Stimulated activated CD4-positive, alpha-beta T cell treated with anti-CD3 and anti-CD28 coated beads, Interleukin-4, amount 100 ng/mL, for 48 hours (primary cell): ENCODE measurements around the gene C16orf86.
"Not testable (repeated sequence)": the region's sequence is repeated elsewhere in the genome, so short reads cannot be mapped to it uniquely, and the experiment has no call there.

Experiments used
- DNase-seq, 2 donors: peaks; one replicate each; pipeline ENCODE4 v3.0.0-alpha.2; 2020; ENCODE audit warnings: low read depth in 2 of 2

C16orf86 gene

DNA sequence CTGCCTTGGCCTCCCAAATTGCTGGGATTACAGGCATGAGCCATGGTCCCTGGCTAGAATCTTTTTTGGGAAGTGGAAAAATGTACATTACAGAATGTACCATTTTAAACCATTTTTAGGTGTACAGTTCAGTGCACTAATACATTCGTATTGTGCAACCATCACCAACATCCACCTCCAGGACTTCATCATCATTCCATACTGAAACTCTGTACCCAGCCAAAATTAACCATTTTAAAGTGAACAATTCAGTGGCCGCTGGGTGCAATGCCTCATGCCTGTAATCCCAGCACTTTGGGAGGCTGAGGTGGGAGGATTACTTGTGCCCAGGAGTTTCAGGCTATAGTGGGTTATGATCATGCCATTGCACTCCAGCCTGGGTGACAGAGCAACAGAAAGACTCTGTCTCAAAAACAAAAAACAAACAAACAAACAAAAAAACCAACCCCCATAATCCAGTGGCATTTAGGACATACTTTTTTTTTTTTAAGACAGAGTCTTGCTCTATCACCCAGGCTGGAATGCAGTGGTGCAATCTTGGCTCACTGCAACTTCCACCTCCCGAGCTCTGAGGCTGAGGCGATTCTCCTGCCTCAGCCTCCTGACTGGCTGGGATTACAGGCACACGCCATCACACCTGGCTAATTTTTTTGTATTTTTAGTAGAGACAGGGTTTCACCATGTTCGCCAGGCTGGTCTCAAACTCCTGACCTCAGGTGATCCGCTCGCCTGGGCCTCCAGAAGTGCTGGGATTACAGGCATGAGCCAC lies 27.1 kb downstream of the C16orf86 start:
- not testable (repeated sequence) for DNase-seq

- no peak for DNase-seq
These were observed 28.0 kb downstream of the C16orf86 start for GRCh38 chr16:67694611-67695010.

DNA sequence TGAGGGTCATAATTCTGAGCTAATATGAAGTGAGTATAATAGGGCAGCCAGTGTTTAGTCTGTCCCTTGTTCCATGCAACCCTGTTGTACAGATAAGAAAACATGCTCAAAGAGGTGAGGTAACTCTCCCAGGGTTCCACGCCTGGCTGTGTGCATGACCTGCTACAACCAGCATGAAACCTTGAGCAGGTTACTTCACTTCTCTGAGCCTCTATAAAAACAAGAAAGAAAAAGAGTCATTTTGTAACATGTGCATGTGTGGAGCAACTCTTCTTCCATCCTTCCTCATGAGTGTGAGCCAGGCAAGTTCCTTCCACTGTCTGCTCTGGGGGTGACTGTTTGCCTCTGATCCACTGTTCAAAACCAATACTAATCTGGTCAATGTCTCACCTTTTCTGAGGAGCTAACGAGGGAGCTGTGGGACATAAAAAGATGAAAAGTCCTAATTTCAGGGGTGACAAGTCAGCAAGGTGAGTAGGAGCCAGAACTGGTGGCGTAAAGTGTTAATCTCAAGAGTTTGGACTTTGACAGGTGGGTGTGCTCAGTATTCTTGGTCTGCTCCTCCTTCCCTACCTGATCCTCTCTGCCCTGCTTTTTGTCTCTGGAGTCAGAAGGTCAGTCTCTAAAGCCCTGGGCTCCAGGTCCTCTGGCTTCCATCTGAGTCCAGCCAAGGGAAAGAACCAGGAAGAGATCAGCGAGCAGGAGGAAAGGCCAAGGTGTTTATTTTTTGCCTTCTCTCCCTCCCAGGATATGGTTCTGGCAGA lies 31.0 kb downstream of the C16orf86 start:
- no peak for DNase-seq

DNA sequence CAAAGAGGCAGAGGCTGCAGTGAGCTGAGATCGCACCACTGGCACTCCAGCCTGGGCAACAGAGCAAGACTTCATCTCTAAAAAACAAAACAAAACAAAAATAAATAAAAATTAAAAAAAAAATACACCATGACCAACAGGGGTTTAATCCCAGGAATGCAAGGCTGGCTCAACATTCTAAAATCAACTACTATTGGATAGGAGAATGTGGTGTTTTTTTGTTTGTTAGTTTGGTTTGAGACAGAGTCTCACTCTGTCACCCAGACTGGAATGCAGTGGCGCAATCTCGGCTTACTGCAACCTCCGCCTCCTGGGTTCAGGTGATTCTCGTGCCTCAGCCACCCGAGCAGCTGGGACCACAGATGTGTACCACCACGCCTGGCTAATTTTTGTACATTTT lies 32.7 kb downstream of the C16orf86 start:
- no peak for DNase-seq

DNA sequence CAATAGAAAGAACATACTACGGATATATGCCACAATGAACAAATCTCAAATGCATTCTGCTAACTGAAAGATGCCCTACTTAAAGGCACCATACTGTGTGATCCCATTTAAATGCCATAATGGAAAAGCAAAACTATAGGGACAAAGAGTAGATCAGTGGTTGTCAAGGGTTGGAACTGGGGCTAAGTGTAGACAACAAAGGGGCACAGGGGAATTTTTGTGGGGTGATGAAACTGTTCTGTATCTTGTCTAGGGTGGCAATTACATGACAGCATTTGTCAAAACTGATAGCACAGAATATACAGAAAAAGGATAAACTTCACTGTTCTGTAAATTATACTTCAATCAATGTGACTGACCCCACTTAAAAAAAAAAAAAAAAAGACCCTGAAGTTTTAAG lies 34.8 kb downstream of the C16orf86 start:
- no peak for DNase-seq

GRCh38 chr16:67702130-67702529 lies 35.5 kb downstream of the C16orf86 start:
- DNase-seq, result no peak

GRCh38 chr16:67703626-67704025 lies 37.0 kb downstream of the C16orf86 start:
- no peak for DNase-seq

GRCh38 chr16:67704110-67704509 lies 37.5 kb downstream of the C16orf86 start:
- no peak for DNase-seq

GRCh38 chr16:67707210-67707609 lies 40.6 kb downstream of the C16orf86 start:
- no peak for DNase-seq

GRCh38 chr16:67707790-67708189 lies 41.2 kb downstream of the C16orf86 start:
- DNase-seq, result no peak

DNA sequence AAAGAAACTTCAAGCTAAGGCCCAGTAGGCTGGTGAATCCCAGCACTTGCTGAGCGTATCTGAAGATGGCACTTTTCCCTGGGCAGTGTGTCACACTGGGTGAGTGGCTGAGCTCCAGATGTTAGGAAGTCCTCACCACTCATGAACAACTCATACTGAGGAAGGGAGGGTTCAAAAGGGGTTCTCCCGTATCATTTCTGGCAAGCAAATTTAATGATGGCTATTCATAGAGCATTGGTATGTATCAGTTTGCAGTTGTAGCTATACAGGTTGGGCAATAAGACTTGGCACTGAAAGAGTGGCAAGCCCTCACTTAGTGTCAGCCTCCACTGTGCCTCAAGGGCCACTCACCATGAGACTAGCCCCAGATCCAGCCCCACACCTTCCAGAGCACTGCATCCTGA lies 41.8 kb downstream of the C16orf86 start:
- no peak for DNase-seq

DNA sequence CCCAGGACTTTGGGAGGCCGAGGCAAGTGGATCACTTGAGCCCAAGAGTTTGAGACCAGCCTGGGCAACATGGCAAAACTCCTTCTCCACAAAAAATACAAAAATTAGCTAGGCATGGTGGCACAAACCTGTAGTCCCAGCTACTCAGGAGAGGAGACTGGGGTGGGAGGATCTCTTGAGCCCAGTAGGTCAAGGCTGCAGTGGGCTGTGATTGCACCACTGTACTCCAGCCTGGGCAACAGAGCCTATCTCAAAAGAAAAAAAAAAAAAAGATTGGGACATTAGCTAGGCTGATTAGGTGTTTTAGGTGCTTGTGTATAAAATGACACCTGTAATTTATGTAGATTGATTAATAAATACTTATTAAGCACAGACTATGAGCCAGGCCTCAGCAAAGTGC lies 42.4 kb downstream of the C16orf86 start:
- no peak for DNase-seq

DNA sequence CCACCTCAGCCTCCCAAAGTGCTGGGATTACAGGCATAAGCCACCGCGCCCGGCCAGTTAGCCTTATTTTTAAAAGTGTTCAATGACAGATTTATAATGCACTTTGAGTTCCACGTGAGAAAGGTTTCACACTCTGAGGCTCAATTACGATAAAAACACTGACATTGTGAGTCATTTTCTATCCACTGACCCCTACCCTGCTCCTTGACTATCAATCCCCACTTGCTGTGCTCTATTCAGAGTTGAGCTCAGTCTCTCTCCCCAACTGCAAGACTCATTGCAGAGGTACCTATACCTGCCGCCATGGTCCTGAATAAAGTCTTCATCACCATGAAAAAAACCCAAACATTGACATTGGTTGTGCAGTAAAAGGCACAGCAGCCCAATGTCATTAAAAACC lies 44.0 kb downstream of the C16orf86 start:
- DNase-seq, result no peak

- no peak for DNase-seq
These were observed 47.1 kb downstream of the C16orf86 start for GRCh38 chr16:67713647-67714273.

DNA sequence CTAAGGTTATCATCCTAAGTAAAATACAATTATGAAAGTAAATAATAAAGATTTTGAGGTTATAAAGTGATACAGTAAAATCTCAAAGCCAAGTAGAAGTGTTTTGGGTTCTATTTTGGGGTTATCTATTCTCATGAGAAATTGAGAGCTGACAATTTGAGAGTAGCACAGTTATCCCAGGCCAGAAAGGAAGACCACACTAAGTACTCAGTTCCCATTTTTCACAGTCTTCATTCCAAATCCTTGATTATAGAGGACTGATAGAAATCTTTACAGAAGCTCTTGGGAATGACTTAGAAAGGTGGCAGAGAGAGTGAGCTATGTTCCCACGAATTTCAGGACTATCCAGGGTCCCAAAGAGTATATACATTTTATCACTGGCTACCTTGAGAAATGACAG lies 47.9 kb downstream of the C16orf86 start:
- no peak for DNase-seq

DNA sequence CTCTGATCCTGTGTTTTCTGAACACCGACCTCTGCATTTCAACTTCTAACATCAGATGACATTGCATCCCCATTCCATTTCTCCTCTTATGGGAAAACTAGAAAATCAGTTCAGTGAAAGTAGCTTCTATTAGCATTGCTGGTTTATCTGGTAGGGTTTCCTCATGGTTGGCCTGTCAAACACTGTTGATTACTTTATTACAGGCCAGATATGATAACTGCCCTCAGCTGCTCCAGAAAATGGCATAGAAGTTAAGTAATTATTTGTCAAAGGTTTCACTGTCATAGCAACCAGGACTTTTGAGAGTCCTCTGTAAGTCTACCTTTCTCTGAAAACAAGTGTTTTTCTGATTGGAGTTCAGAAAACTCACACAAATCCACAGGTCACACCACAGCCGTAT lies 49.5 kb downstream of the C16orf86 start:
- DNase-seq, result no peak
